CD4-positive, alpha-beta T cell treated with Interleukin-15 for 4 hours (primary cell): ENCODE data around the gene UBE3D.
"Not testable (repeated sequence)": the region's sequence is repeated elsewhere in the genome, so short reads cannot be mapped to it uniquely, and the experiment has no call there.

Source experiments
- DNase-seq: peaks from one replicate; pipeline ENCODE4 v3.0.0-alpha.2; 2020; ENCODE audit warnings: low spot score

Gene UBE3D

GRCh38 chr6:82978362-82978945, 87.2 kb downstream of the UBE3D start:
- no peak for DNase-seq

- DNase-seq = no peak
Measured at GRCh38 chr6:82976179-82976578, 89.5 kb downstream of the UBE3D start.

DNA sequence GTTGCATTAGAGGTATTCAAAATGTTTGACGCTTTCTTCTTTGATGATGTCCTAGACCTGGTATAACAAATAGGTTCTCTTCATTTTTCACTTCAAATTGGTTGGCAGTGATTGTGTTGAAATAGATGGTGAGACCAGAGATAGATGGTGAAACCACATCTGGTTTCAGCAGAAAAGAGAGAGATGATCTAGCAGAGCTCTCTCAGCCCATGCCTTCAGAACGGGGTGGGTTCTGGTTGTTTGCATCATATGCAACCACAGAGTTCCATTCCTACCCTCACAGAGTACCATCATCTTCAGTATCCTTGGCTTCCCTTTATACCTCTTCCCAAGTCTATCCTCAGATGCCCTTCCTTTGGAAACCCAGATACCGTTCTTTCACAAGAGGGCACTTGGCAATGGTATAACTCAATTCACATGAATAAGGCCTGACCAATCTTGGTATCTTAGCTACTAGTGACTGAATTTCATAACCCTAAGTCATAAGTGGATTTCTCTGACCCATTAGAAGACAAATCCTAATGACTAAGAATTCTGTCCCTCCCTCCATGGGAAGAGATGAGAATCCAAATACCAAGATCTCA, 93.7 kb downstream of the UBE3D start:
- DNase-seq = no peak

GRCh38 chr6:82970839-82971238, 94.8 kb downstream of the UBE3D start:
- no peak for DNase-seq

- DNase-seq = no peak
Measured at GRCh38 chr6:82968708-82969107, 96.9 kb downstream of the UBE3D start.

GRCh38 chr6:82963191-82963925, 102.3 kb downstream of the UBE3D start:
- no peak for DNase-seq

- DNase-seq = no peak
Measured at GRCh38 chr6:82959385-82959941, 106.2 kb downstream of the UBE3D start.

- no peak for DNase-seq
Measured at GRCh38 chr6:82958551-82958950, 107.1 kb downstream of the UBE3D start.

DNA sequence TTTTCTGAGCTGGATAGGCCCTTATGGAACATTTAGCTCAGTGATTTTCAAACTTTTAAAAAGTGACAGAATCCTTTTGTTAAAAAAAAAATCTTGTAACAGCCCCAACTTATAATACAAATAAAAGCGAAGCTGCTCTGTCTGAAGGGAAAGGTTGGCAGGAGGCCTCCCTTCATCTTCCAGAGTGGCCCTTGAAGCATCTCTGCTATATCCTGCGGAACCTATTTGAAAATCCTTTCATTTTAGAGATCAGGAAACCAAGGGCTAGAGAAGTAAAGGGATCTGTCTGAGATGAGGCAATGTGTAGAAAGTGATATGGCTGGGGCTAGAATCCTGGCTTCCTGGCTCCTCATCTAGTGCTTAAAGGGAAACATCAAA, 107.8 kb downstream of the UBE3D start:
- no peak for DNase-seq

- no peak for DNase-seq
Measured at GRCh38 chr6:82957171-82957867, 108.3 kb downstream of the UBE3D start.

GRCh38 chr6:82955841-82956240, 109.8 kb downstream of the UBE3D start:
- no peak for DNase-seq

DNA sequence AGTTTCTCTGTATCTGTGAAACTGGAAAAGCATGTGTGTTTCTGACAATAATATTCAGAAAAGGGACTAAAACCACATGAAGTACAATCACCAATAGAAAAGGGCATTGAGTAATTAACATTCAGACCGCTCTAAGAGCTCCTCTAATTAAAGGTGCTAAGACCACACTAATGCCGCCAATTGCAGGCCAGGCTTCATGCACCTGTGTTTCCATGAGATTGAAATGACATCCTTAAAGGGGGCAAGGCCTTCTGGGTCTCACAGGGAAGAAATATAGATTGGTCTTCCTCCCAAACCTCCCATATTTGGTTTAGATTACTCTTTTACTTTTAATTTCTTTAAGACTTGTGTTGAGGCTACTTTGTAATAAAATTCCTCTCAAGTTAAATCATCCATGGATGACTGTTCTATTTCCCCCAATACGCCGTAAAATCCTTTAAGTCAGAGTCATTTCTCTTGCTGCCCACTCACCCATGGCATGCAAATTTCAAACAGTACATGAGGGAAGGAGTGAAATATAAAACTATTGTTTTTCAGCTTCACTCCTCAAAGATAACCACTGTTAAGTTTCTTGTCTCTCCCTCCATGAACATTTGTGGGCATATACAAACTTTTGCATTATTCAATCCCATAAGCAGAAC, 110.6 kb downstream of the UBE3D start:
- DNase-seq = no peak

- no peak for DNase-seq
Measured at GRCh38 chr6:82954356-82954755, 111.3 kb downstream of the UBE3D start.

DNA sequence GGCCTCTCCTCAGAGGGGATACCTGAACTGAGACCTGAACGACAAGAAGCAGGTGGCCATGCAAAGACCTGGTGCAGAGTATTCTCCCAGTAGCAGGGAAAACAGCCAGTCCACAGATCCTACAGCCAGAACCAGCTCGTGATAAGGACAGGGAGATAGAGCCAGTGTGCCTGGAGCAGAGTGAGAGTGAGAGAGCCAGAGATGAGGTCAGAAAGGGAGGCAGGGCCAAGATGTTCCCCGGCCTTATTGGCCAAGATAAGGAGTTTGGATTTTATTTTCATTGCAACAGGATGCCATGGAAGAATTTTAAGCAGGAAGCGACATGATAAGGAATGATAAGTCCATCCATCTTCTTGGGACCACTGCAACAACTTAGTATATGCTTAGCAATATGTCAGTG, 111.8 kb downstream of the UBE3D start:
- no peak for DNase-seq

GRCh38 chr6:82951935-82952334, 113.7 kb downstream of the UBE3D start:
- DNase-seq = no peak

DNA sequence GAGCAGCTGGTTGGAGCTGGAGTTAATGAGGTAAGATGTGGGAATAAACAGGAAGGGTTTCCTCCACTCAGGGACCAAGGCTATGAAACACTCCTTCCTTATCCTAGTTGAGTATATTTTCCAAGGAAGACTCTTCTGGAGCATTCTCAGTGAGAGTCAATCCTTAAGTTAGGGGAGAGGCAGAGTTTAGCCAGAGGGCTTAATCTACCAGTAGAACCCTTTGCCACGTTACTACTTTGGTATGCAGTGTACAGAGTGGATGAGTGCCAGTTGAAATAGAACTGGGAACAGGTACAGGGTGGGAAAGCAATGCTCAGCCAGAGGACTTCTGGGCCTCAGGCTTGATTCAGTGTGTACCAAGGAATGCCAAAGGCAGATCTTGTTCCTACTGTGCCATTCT, 114.3 kb downstream of the UBE3D start:
- no peak for DNase-seq

GRCh38 chr6:82930915-82931314, 134.7 kb downstream of the UBE3D start:
- not testable (repeated sequence) for DNase-seq

- DNase-seq = no peak
Measured at GRCh38 chr6:82924799-82925535, 140.7 kb downstream of the UBE3D start.

GRCh38 chr6:82921258-82921657, 144.4 kb downstream of the UBE3D start:
- DNase-seq = no peak

DNA sequence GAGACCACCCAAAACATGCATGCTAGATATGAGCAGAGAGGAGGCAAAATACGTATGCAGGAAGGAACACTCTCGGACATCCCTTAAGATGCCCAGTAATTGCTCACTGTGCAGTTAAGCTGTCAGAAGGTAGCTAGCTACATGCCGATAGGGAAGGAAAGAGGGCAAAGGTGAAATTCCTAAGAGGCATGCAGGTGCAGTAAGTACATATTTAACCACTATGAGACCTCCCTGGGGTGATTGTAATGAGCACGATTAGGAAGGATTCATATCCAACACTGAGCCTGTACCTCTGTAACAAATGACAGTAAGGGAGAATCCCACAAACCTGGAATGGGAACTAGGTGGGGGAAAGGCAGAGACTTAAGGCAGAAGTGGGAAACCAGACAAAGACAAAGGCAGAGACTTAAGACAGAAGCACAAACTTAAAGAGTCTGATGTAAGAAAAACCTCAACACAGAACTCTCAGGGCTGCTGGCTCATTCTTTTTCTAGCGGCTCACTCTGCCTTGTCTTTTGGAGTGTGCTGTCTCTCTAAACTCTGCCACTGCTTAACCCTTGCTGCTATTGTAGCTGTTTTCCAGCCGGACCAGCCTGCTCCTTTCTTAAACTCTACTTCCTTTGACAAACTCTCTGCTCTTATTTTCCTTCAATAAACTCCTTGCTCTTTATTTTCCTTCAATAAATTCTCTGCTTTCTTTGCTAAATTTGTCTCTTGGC, 148.1 kb downstream of the UBE3D start:
- no peak for DNase-seq

GRCh38 chr6:82915666-82916065, 150.0 kb downstream of the UBE3D start:
- no peak for DNase-seq
